OCI-LY3 (cell line): ENCODE results near the gene DUSP14.

Experiments used
- EZH2phosphoT487 ChIP-seq: fragments of 200-600 bp; shearing (Covaris generic); IDR thresholded peaks from 2 replicates; pipeline ENCODE4 v1.6.1; 2018; ENCODE audit warnings: antibody characterized with exemption, mixed run types, low read depth
- TF ChIP-seq, protein P1 (sequence below): fragments of 200-600, 300-600 bp; sonication (generic); IDR thresholded peaks from 2 replicates; pipeline ENCODE4 v1.5.1; 2014; ENCODE audit warnings: antibody characterized with exemption, low read length, low read depth

GRCh38 chr17:37510056-37510455 is 20.4 kb downstream of the DUSP14 start:
- TF ChIP-seq, protein P1, sequence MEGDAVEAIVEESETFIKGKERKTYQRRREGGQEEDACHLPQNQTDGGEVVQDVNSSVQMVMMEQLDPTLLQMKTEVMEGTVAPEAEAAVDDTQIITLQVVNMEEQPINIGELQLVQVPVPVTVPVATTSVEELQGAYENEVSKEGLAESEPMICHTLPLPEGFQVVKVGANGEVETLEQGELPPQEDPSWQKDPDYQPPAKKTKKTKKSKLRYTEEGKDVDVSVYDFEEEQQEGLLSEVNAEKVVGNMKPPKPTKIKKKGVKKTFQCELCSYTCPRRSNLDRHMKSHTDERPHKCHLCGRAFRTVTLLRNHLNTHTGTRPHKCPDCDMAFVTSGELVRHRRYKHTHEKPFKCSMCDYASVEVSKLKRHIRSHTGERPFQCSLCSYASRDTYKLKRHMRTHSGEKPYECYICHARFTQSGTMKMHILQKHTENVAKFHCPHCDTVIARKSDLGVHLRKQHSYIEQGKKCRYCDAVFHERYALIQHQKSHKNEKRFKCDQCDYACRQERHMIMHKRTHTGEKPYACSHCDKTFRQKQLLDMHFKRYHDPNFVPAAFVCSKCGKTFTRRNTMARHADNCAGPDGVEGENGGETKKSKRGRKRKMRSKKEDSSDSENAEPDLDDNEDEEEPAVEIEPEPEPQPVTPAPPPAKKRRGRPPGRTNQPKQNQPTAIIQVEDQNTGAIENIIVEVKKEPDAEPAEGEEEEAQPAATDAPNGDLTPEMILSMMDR: no peak
- TF ChIP-seq EZH2phosphoT487: no peak
